GM12873 (cell line): ENCODE data around the gene KLHL40.

Experiments
- TF ChIP-seq, protein P1 (sequence below): IDR thresholded peaks from 2 replicates; pipeline ENCODE4 v1.5.1; 2012; ENCODE audit warnings: low read depth, mild to moderate bottlenecking, moderate library complexity, low read length, control low read depth; ENCODE audit not compliant: insufficient read depth; ENCODE audit errors: missing control alignments

The KLHL40 gene

DNA sequence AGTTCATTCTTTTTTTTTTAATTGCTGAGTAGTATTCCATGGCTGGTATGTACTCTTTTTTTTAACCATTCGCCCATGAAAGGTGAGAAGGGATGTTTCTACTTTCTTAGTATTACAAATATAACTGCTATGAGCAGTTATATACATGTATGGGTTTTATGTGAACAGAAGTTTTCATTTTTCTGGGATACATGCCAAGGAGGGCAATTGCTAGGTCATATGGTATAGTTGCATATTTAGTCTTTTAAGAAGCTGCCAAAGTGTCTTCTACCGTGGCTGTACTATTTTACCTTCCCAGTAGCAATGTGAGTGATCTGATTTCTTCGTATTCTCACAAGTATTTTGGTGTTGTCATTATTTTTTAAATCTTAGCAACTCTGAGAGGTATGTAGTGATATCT, 11.2 kb upstream of the KLHL40 start:
- TF ChIP-seq, protein P1, sequence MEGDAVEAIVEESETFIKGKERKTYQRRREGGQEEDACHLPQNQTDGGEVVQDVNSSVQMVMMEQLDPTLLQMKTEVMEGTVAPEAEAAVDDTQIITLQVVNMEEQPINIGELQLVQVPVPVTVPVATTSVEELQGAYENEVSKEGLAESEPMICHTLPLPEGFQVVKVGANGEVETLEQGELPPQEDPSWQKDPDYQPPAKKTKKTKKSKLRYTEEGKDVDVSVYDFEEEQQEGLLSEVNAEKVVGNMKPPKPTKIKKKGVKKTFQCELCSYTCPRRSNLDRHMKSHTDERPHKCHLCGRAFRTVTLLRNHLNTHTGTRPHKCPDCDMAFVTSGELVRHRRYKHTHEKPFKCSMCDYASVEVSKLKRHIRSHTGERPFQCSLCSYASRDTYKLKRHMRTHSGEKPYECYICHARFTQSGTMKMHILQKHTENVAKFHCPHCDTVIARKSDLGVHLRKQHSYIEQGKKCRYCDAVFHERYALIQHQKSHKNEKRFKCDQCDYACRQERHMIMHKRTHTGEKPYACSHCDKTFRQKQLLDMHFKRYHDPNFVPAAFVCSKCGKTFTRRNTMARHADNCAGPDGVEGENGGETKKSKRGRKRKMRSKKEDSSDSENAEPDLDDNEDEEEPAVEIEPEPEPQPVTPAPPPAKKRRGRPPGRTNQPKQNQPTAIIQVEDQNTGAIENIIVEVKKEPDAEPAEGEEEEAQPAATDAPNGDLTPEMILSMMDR: no peak

DNA sequence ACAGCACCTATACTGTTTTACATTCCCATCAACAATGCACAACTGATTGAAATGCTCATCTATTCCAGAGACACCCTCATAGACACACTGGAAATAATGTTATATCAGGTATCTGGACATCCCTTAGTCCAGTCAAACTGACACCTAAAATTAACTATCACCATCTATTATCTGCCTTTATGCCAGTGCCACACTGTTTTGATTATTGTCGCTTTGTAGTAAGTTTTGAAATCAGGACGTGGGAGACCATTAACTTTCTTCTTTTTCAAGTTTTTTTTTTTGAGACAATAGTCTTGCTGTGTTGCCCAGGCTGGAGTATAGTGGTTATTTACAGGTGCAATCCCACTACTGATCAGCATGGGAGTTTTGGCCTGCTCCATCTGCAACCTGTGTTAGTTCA, 9.4 kb upstream of the KLHL40 start:
- TF ChIP-seq, protein P1: no peak

DNA sequence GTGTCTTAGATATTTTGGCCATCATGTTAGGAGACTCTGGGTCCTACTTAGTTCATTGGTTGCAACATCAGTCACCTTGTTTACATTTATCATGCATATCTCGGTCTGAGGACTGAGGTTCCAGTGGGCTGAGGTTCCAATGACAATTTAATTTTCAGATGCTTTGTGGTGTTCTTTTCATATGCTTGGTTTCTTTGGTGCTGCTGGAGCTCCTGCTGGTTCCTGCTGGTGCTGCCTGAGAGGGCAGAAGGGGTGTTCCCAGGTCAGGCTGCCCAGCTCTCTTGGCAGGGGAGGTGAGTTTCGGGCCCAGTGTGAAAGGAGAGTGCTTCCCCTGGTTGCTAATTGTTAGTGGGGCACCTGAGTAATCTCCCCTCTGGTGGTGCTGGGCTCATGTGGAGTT, 6.9 kb upstream of the KLHL40 start:
- TF ChIP-seq, protein P1: no peak

DNA sequence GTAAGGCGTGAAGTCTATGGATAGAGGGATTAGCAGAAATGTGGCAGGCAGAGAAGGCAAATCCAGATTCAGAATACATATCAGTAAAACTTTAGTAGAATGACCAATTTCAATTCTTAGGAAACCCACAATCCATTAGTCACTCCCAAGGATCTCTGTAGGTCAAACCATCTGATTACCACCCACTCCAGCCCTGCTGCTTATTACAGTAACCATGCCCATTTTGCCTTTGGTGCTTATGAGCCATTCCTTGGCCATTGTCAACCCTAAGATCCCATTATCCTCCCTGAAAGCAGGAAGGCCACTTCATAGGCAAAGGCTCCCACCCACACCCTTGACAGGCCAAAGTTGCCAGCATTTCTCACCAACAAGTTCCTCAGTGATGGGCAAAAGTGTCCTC, 5.1 kb upstream of the KLHL40 start:
- TF ChIP-seq, protein P1: no peak

DNA sequence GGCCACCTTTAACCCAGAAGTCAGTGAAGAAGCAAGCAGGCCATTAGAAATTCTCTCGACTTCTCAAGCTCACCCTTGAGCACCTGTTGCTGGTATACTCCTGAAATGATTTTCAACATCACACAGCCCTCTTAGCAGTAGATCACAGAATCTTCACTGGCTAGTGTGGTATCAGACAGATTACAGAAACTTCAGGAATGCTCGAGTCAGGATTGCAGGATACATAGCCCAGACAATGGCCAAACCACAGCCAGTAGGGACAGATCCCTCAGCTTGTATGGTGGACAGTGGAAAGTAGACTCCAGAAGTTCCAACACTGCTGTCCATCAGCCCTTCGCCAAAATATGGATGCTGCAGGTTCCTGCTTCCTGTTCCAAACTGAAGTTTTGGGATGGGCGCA, 4.5 kb upstream of the KLHL40 start:
- TF ChIP-seq, protein P1: no peak

DNA sequence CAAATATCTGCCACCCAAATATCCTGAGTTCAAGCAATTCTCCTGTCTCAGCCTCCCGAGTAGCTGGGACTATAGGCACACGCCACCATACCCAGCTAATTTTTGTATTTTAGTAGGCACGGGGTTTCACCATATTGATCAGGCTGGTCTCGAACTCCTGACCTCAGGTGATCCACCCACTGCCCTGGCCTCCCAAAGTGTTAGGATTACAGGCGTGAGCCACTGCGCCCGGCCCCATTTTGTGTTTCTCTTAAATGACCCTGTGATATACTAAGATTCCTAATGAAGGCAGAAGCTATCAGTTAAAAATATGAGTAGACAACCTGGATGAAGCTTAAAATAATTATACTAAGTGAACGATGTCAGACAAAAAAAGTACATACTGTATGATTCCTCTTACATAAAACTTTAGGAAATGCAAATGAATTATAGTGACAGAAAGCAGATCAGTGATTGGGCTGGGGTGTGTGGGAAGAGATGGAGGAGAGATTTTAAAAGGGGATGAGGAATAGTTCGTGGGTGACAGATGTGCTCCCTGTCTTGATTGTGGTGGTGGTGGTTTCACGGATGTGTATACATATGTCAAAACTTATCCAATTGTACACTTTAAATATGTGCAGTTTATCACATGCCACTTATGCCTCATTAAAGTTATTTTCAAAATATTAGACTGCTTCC, 3.8 kb upstream of the KLHL40 start:
- TF ChIP-seq, protein P1: no peak

DNA sequence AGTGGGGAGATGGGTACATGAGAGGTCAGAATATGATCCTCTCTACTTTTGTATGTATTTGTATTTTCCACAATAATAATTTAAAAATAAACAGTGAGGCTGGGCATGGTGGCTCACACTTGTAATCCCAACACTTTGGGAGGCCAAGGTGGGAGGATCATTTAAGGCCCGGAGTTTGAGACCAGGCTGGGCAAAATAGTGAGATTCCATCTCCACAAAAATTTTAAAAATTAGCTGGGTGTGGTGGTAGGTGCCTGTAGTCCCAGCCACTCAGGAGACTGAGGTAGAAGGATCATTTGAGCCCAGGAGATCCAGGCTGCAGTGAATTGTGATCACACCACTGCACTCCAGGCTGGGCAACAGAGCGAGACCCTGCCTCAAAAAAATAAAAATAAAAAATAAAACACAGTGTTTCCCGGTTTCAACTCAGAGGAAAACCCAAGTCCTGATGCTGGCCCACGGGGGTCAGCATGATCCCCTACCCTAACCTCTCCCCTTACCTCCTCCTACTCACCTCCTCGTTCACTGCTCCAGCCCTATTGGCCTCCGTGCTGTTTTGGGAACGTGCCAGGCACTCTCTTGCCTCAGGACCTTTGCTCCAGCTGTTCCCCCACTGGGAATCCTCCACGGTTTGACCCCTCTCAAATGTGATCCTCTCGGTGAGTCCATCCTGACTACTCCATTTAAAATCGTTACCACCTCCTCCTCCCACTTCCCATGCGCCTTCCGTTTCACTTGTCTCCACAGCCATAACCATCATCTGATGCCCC, 2.9 kb upstream of the KLHL40 start:
- TF ChIP-seq, protein P1: no peak
